ENCODE results near the gene CCDC27.
"Not testable (repeated sequence)": the region's sequence is repeated elsewhere in the genome, so short reads cannot be mapped to it uniquely, and the experiment has no call there.

Gene CCDC27

GRCh38 chr1:3807769-3808168 is 55.5 kb downstream of the CCDC27 start:
- in situ Hi-C loops (cut with MboI; ENCODE audit: low pct_unique_long_range_greater_than_20kb, low sequenced_read_pairs) = no loop called here
- no peak for DNase-seq

GRCh38 chr1:3809680-3810079 is 57.4 kb downstream of the CCDC27 start:
- in situ Hi-C loops (cut with MboI; ENCODE audit: low pct_unique_long_range_greater_than_20kb, low sequenced_read_pairs) = no loop called here
- DNase-seq = no peak

DNA sequence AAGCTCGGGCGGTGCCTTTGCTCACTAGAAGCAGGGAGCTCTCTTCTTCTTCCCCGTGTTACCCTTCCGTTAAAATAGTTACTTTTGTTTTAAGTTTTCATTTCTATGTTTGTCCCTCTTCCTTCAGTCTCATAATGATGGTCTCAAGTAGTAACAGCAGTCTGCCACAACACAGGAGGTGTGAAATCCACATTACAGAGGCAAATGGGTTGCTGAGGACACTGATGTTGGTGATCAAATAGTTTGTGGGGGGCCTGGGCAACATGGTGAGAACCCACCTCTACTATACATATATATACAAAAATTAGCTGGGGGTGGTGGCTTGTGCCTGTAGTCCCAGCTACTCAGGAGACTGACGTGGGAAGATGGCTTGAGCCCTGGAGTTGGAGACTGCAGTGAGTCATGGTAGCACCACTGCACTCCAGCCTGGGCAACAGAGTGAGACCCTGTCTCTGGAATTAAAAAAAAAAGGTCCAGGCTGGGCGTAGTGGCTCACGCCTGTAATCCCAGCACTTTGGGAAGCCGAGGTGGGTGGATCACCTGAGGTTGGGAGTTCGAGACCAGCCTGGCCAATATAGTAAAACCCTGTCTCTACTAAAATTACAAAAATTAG is 58.0 kb downstream of the CCDC27 start:
- in situ Hi-C loops (cut with MboI; ENCODE audit: low pct_unique_long_range_greater_than_20kb, low sequenced_read_pairs); DNase-seq: not testable (repeated sequence)

DNA sequence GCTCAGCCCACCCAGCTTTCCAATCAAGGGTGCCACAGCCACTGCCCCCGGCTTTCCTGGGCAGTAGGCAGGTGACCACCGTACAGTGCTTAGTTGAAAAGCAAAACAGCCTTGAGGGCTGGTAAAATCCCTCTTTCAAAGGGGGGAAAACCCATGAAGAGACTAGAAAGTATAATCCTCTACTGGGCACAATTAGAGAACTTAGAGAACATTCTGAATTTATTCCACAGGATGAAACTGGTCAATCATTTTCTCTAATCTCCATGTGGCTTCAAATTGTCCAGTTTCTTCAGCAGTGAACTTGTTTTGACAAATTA is 59.3 kb downstream of the CCDC27 start:
- in situ Hi-C loops (cut with MboI; ENCODE audit: low pct_unique_long_range_greater_than_20kb, low sequenced_read_pairs) = no loop called here
- DNase-seq = no peak

GRCh38 chr1:3814065-3814464 is 61.8 kb downstream of the CCDC27 start:
- in situ Hi-C loops (cut with MboI; ENCODE audit: low pct_unique_long_range_greater_than_20kb, low sequenced_read_pairs) = no loop called here
- no peak for DNase-seq

GRCh38 chr1:3814771-3815561 is 62.7 kb downstream of the CCDC27 start:
- DNase-seq = no peak
- in situ Hi-C loops (cut with MboI; ENCODE audit: low pct_unique_long_range_greater_than_20kb, low sequenced_read_pairs) = no loop called here

DNA sequence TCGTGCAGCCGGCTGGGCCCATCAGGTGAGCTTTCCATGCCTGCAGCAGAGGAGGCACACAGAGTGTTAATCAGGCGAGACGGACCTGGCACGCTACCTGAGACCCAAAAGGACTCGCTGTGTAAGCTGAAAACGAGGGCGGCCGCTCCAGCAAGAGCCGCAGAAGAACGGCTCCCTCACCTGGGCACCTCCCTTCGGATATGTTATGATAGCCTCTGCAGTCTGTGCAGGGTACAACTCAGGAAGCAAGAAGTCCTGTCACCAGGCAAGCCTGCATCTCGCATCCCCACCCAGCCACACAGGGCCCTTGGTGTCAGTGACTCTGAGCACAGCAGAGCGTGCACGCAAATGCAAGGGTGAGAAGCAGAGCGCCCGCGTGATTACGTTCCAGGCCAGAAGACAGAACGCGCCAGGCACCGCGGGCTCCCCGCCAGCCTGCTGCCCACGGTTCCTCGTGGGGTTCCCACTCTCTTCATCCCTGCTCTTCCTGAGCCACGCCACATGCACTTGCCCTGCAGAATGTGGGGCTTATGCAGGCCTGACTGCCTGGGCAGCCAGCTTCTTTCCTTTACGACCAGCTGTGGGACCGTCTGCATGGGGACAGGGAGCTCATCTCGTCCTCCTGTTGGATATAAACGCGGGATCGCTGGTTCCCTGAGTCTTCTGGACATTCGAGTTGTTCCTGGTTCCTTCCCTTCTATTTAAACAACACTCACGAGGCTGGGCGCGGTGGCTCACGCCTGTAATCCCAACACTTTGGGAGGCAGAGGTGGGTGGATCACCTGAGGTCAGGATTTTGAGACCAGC is 64.3 kb downstream of the CCDC27 start:
- no peak for DNase-seq
- in situ Hi-C loops (cut with MboI; ENCODE audit: low pct_unique_long_range_greater_than_20kb, low sequenced_read_pairs) = no loop called here

- no peak for DNase-seq
- in situ Hi-C loops (cut with MboI; ENCODE audit: low pct_unique_long_range_greater_than_20kb, low sequenced_read_pairs) = no loop called here
Measured at GRCh38 chr1:3817138-3817740, 65.0 kb downstream of the CCDC27 start.

DNA sequence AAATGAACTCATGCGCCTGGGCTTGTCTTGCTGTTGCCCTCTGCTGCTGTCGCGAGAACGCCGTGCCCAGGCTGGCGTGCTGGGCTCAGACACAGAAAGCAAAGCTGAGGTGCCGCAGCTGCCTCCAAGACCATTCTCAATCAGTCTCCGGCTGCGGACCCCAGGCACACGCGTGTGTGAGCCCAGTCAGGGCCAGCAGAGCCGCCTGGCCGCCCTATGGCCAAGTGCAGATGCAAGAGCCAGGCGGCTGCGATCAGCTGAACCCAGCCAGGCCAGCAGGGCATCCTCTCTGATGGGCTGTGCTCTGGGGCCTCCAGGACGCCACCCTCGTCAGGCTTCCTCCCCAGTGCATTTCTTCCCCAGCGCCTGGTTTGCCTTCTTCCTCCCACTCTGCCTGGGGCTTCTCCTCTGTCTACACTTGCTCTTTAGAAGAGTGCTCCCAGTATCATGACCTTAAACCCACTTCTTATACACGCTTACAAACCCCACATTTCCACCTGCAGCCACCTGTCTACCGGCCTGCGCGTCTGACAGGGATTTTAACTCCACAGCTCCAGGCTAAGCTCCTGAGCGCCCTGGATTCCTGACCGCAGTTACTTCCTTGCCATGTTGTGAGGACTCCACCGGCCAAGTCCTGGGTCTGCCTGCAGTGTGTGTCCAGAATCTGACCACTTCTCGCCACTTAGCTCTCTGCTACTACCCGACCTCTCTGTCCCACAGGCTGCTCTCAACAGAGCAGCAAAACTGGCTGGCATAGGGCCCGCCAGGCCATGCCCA is 65.8 kb downstream of the CCDC27 start:
- in situ Hi-C loops (cut with MboI; ENCODE audit: low pct_unique_long_range_greater_than_20kb, low sequenced_read_pairs) = no loop called here
- DNase-seq = no peak

DNA sequence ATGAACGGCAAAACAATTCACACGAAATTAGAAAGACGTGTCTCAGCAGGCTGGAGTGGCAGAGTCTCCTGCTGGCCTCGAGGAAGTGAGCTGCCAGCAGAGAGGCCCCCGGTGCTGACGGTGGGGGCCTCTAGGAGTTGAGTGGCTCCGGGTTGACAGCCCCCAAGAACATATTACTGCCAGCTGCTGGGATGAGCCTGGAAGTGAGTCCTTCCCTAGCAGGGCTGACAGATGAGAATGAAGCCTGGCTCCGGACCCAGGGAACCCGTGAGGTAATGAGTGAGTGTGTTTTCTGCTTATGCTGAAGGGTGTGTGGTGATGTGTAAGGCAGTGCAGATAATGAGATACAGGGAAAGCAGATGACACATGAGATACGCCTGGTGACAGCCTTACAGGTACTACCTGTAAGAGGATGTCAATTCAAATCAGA is 67.5 kb downstream of the CCDC27 start:
- in situ Hi-C loops (cut with MboI; ENCODE audit: low pct_unique_long_range_greater_than_20kb, low sequenced_read_pairs) = no loop called here
- no peak for DNase-seq

DNA sequence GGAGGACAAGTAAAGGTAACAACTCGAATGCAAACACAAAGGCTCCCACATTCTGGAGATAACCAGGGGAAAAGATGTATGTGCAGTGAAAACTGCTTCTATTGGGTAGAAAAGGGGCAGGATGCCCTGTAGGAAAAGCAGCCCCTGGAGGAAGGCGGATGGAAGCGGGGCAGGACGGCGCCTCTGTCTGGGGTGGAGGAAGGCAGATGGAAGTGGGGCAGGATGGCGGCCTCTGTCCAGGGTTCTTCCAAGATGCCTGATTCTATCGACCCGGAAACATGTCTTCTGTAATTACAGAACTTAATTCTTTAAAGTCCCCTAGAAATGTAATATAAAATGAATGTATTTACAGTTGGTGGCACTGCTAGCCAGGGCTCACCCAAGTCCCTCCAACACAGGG is 68.1 kb downstream of the CCDC27 start:
- in situ Hi-C loops (cut with MboI; ENCODE audit: low pct_unique_long_range_greater_than_20kb, low sequenced_read_pairs) = no loop called here
- DNase-seq = no peak

DNA sequence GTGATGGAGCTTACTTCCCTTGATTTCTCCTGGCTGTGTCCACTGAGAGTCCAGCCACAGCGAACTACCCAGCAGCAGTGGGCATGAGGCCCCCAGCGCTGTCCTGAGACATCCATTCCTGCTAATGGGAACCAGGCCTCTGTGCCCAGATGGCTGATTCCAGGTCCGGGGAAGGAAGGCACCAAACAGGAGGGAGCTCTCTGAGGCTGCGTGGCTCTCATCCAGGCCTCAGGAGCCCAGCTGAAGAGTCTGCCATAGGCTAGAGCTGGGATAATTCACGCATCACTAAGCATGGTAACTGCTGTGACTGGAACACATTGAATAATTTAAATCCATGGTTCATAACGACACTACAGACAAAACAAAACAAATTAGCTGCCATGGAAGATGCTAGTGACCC is 68.8 kb downstream of the CCDC27 start:
- DNase-seq = no peak
- in situ Hi-C loops (cut with MboI; ENCODE audit: low pct_unique_long_range_greater_than_20kb, low sequenced_read_pairs) = no loop called here
